ENCODE results near the gene EXTL1.

GRCh38 chr1:26050248-26050640 is 28.7 kb downstream of the EXTL1 start:
- no peak for TF ChIP-seq EZH2phosphoT487 (IDR thresholded peaks at IDR 0.05)
- no peak for TF ChIP-seq CTCF (IDR thresholded peaks at IDR 0.05)
